HG02938 (cell line): ENCODE results near the gene CWC27.

Source experiments
- ATAC-seq: cut with Tn5 transposase; IDR thresholded peaks from one replicate; pipeline ENCODE4 v1.9.1; 2021; ENCODE audit warnings: mild to moderate bottlenecking, moderate library complexity; ENCODE audit not compliant: unreplicated experiment

The CWC27 gene

GRCh38 chr5:65032250-65032649 is 263.5 kb downstream of the CWC27 start:
- no peak for ATAC-seq

- no peak for ATAC-seq
Observed at GRCh38 chr5:65034029-65034812, 265.5 kb downstream of the CWC27 start.

- ATAC-seq, result no peak
Observed at GRCh38 chr5:65034813-65035209, 266.1 kb downstream of the CWC27 start.

GRCh38 chr5:65035211-65036206 is 266.8 kb downstream of the CWC27 start:
- peak; percentile 83 for ATAC-seq

GRCh38 chr5:65037831-65038815 is 269.4 kb downstream of the CWC27 start:
- ATAC-seq, result no peak

GRCh38 chr5:65041296-65042158 is 272.8 kb downstream of the CWC27 start:
- ATAC-seq, result no peak

GRCh38 chr5:65043843-65044359 is 275.2 kb downstream of the CWC27 start:
- peak; percentile 33 for ATAC-seq

- ATAC-seq, result no peak
Observed at GRCh38 chr5:65047225-65047624, 278.5 kb downstream of the CWC27 start.

- ATAC-seq, result peak; percentile 41
Observed at GRCh38 chr5:65047948-65048690, 279.4 kb downstream of the CWC27 start.

- ATAC-seq, result peak; percentile 34
Observed at GRCh38 chr5:65050140-65050539, 281.4 kb downstream of the CWC27 start.

GRCh38 chr5:65050826-65051498 is 282.2 kb downstream of the CWC27 start:
- no peak for ATAC-seq

- ATAC-seq, result no peak
Observed at GRCh38 chr5:65055938-65056337, 287.2 kb downstream of the CWC27 start.

- peak; percentile 40 for ATAC-seq
Observed at GRCh38 chr5:65059681-65060598, 291.2 kb downstream of the CWC27 start.

- ATAC-seq, result peak; percentile 58
Observed at GRCh38 chr5:65061250-65061973, 292.7 kb downstream of the CWC27 start.

- peak; percentile 32 for ATAC-seq
Observed at GRCh38 chr5:65061974-65062353, 293.2 kb downstream of the CWC27 start.

- ATAC-seq, result no peak
Observed at GRCh38 chr5:65062469-65063083, 293.8 kb downstream of the CWC27 start.
